Ishikawa (cell line): ENCODE measurements around the gene AFF4.

Source experiments
- CEBPB ChIP-seq: IDR thresholded peaks from 2 replicates; pipeline ENCODE4 v1.6.1; 2012
- CREB1 ChIP-seq: IDR thresholded peaks from 2 replicates; pipeline ENCODE4 v1.6.1; 2012; ENCODE audit warnings: low read depth
- EP300 ChIP-seq: IDR thresholded peaks from 2 replicates; pipeline ENCODE4 v1.6.1; 2012; ENCODE audit warnings: borderline replicate concordance
- NFIC ChIP-seq: IDR thresholded peaks from 2 replicates; pipeline ENCODE4 v1.6.1; 2012
- RAD21 ChIP-seq: IDR thresholded peaks from 2 replicates; pipeline ENCODE4 v1.6.1; 2012; ENCODE audit warnings: low read depth
- TEAD4 ChIP-seq: IDR thresholded peaks from 2 replicates; pipeline ENCODE4 v1.6.1; 2012
- TF ChIP-seq, protein P1 (sequence below): IDR thresholded peaks from 2 replicates; pipeline ENCODE4 v1.6.1; 2012
- TF ChIP-seq, protein P2 (sequence below): IDR thresholded peaks from 2 replicates; pipeline ENCODE4 v1.6.1; 2012; ENCODE audit warnings: low read depth, mild to moderate bottlenecking

DNA sequence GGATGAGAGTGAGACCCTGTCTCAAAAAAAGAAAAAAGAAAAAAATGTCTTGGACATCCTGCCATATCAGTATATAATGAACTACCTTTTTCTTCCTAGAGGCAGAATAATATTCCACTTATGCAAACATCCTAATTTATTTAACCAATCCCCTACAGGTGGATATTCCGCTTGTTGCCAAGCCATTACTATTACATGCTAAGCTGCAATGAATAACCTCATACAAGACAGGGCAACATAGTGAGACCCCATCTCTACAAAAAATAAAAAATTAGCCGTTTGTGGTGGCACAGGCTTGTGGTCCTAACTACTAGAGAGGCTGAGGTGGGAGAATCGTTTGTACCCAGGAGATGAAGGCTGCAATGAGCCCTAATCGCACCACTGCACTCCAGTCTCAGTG, 1.7 kb upstream of the AFF4 start:
- TF ChIP-seq RAD21 (no peak), TEAD4 (no peak), EP300 (no peak), NFIC (no peak), CEBPB (no peak), CREB1 (no peak)
- TF ChIP-seq, protein P1, sequence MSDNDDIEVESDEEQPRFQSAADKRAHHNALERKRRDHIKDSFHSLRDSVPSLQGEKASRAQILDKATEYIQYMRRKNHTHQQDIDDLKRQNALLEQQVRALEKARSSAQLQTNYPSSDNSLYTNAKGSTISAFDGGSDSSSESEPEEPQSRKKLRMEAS = no peak
- TF ChIP-seq, protein P2, sequence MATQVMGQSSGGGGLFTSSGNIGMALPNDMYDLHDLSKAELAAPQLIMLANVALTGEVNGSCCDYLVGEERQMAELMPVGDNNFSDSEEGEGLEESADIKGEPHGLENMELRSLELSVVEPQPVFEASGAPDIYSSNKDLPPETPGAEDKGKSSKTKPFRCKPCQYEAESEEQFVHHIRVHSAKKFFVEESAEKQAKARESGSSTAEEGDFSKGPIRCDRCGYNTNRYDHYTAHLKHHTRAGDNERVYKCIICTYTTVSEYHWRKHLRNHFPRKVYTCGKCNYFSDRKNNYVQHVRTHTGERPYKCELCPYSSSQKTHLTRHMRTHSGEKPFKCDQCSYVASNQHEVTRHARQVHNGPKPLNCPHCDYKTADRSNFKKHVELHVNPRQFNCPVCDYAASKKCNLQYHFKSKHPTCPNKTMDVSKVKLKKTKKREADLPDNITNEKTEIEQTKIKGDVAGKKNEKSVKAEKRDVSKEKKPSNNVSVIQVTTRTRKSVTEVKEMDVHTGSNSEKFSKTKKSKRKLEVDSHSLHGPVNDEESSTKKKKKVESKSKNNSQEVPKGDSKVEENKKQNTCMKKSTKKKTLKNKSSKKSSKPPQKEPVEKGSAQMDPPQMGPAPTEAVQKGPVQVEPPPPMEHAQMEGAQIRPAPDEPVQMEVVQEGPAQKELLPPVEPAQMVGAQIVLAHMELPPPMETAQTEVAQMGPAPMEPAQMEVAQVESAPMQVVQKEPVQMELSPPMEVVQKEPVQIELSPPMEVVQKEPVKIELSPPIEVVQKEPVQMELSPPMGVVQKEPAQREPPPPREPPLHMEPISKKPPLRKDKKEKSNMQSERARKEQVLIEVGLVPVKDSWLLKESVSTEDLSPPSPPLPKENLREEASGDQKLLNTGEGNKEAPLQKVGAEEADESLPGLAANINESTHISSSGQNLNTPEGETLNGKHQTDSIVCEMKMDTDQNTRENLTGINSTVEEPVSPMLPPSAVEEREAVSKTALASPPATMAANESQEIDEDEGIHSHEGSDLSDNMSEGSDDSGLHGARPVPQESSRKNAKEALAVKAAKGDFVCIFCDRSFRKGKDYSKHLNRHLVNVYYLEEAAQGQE = no peak
